Right hindlimb (tissue), 1 donor: ENCODE measurements around the gene ARL6IP6.
"Not testable (repeated sequence)": the region's sequence is repeated elsewhere in the genome, so short reads cannot be mapped to it uniquely, and the experiment has no call there.

ENCODE experiments used
- DNase-seq: peaks from one replicate; pipeline ENCODE4 v3.0.0-alpha.2; 2018

The ARL6IP6 gene

DNA sequence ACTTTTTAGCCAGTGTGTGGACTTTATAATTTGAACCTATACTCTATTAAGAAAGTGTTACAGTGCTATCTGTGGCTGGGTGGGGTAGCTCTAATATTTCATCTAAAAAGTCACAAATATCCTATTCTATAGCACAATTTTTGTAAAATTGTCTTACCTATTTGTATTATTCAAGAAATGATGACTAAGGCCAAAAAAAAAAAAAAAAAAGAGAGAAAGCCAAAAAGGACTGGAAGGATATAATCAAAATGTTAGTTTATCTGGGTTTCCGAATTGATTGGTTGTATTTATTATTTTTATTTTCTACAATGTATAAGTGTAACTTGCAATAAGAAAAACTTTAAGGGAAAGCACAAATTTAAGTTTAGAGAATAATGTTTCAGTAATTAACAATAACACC, 5.5 kb downstream of the ARL6IP6 start:
- DNase-seq: no peak

DNA sequence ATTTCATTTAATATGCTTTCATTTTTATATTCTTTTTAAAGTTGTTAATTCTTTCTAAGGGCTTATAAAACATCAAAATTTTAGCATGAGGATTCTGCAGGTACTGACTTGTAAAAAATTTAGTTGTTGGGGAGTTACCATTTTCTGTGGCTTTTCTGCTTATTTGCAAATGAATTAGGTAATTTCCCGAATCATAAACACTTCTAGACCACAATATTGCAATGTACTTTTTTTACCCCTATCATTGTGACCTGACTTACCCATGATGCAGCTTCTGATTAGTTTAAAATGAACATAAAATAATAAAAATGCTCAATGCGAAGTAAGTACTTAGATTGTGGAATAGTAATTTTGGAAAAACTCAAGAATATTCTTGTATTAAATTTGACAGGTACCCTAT, 11.4 kb downstream of the ARL6IP6 start:
- no peak for DNase-seq

DNA sequence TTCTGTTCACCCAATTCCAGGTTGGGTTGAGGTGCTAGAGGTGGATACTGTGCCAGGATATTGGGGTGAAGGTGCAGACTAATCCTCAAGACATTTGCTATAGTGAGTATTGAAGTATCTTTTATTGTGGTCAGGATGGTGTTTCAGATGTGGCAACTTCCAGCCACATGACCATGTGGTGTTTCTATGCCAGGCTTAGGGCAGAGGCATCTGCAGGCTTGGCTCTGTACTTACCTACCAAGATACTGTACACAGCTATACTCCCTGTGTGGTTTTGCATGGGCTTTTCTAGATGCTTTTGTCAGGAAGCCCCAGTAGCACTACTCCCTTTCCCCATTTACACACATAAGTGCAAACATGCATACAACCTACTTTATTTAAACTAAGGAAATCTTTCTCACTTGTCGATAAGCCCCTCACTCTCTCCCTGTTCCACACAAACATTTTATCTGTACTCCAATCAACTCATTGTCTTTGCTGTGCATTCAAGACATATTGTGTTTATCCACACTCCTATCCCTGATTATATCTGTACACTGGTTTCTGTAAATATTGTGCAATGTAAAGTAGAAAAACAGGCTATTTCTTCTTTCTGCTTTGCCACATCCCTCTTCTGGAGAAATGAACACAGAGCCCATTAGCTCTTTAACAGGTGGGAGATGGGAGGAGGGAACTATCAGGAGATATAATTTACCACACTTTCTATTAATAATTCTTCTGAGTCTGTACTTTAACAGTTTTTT, 12.3 kb downstream of the ARL6IP6 start:
- DNase-seq: no peak

DNA sequence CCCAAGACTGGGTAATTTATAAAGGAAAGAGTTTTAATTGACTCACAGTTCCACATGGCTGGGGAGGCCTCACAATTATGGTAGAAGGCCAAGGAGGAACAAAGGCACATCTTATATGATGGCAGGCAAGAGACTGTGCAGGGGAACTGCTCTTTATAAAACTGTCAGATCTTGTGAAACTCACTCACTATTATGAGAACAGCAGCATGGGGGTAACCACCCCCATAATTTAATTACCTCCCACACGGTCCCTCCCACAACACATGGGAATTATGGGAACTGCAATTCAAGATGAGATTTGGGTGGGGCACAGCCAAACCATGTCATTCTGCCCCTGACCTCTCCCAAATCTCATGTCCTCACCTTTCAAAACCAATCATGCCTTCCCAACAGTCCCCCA, 19.1 kb downstream of the ARL6IP6 start:
- DNase-seq: not testable (repeated sequence)

DNA sequence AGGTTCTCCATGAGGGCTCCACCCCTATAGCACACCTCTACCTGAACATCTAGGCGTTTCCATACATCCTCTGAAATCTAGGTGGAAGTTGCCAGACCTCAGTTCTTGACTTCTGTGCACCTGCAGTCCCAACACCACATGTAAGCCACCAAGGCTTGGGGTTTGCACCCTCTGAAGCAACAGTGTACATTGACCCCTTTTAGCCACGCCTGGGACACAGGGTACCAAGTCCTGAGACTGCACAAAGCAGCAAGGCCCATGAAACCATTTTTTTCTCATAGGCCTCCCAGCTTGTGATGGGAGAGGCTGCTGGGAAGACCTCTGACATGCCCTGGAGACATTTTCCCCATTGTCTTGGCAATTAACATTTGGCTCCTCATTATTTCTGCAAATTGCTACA, 20.0 kb downstream of the ARL6IP6 start:
- DNase-seq: no peak

DNA sequence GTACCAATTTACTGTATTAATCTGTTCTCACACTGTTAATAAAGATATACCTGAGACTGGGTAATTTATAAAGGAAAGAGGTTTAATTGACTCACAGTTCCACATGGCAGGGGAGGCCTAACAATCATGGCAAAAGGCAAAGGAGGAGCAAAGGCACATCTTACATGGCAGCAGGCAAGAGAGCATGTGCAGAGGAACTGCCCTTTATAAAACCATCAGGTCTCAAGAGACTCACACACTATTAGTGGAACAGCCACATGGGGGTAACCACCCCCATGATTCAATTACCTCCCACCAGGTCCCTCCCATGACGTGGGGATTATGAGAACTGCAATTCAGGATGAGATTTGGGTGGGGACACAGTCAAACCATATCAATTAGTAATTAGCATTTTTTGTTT, 21.3 kb downstream of the ARL6IP6 start:
- DNase-seq: not testable (repeated sequence)

DNA sequence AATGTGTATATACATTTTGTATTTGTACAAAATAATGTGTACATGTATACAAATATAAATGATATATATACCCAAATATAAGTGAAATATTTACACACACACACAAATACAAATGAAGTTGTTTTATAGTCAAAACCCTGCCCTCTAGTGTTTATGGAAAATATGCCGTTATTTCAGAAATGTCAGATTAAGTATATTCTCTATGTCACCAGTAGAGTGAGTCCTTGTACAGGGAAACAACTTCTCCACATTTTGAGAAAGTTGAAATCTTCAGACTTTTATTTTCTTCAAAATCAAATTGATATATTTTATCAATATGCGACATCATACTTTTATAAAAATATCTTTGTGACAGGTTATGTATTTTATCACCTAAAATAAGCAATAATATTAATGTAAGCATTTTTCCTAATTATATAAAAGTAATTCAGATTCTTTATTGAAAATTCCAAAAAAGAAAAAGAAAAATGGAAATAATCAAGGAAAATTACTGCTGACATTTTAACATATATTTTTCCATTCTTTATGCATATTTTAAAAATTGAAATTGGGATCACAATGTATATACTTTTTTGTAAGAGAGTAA, 22.4 kb downstream of the ARL6IP6 start:
- DNase-seq: no peak

DNA sequence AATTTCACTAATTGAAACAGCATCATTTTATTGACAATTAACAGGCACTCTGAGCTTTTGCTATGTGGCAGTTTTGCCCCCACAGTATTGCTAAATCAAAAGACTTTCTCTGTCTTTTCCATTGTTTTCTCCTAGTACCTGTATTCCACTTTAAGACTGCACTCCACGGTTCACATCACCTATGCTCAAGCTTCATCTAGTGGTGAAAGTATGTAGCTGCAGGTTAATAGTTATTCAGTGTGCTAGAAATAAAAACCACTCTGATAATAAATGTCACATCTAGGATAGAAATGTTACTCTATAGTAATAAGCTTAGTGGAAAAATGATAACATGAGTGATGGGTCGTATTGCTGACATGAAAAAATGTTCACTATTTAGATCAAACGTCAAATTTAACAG, 24.6 kb downstream of the ARL6IP6 start:
- DNase-seq: no peak

DNA sequence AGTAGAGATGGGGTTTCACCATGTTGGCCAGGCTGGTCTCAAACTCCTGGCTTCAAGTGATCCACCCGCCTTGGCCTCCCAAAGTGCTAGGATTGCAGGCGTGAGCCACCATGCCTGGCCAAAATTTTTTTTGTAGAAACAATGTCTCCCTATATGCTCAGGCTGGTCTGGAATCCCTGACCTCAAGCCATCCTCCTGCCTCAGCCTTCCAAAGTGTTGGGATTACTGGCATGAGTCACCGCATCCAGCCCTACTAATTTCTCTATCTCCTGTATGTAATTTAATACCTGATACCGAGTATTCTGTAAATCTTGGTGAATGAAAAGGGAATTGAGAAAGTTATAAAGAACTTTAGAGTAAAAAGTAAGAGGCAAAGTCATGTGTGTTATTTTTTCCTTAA, 29.3 kb downstream of the ARL6IP6 start:
- not testable (repeated sequence) for DNase-seq

DNA sequence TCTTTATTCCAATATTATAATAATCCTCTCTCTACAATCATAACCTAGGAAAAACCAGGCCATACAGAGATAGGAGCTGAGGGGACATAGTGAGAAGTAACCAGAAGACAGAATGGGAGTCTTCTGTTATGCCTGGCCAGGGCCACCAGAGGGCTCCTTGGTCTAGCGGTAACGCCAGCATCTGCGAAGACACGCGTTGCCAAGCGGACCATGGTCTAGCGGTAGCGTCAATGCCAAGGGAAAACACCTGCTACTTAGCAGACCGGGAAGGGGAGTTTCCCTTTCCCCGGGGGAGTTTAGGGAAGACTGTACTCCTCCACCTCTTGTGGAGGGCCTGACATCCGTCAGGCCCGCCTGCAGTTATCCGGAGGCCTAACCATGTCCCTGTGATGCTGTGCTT, 36.6 kb downstream of the ARL6IP6 start:
- DNase-seq: no peak

DNA sequence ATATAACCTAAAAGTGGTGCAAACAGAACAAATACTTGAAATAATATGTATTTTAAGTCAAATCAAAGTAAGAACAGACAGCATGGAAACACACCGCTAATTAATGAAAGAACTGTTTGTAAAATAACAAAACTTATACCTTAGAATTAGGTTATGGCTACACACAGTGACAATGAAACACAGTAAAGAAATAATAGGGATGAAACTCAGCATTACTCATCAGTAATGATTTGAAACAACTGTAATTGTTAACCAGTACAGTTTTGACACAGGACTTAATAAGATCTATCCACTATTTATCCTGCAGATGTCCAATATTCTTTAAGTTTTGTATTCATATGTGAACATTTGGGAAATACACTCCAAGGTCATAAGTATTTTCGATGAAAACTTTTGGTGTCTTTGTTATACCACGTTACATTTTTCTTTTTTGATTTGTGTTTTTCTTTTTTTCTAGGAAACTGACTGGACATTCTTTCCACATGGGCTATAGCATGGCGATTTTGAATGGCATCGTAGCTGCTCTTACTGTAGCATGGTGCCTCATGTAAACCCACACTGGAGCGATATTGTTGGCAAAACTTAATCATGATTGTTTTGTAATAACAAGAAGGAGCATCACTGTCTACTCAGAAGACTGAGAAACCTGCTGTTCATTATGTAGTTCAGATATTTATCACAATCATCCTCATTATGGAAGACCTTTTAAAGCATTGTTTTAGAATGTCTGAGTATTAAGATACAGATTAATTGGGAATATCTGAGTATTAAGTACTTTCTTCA, 41.1 kb downstream of the ARL6IP6 start:
- DNase-seq: no peak

DNA sequence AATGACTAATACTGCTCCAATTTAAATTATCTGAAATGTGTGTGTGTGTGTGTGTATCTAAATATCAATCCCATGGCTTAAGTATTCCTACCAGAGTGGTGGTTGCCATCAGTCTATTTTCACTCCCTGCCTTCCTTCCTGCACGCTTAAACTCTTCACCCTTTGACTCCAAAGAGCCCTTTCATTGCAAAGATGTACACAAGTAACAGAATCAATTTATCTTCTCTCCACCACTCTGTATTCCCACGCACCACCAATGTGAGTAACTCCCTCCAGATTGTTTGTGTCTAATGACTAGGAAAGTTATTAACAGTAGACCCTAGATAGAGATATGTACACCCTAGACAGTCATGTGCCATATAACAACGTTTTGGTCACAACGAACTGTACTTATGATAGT, 42.8 kb downstream of the ARL6IP6 start:
- DNase-seq: no peak

DNA sequence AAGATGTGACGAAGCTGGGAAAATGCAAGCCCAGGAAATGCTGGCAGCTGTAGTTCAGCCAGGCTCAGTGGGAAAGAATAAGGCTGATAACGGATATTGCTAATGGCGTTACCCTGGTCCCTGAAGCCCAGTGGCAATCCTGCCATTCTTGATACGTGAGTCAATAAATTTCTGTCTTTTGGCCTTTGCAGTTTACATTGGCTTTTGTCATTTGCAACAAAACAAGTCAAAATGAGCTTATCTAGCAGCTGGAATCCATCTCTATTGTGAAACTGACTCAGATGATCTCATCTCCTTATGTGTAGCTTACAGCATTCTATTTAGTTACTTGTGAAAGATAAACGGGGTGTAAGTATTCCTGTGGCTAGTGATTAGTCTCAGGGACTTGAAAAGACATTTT, 43.8 kb downstream of the ARL6IP6 start:
- no peak for DNase-seq

DNA sequence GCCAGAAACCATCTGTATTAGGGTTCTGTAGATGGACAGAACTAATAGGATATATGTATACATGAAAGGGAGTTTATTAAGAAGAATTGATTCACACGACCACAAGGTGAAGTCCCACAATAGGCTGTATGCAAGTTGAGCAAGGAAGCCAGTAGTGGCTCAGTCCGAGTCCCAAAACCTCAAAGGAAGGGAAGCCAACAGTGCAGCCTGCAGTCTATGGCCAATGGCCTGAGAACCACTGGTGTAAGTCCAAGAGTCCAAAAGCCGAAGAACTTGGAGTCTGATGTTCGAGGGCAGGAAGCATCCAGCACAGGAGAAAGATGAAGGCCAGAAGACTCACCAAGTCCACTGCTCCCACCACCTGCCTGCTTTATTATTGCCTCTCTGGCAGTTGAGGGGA, 44.8 kb downstream of the ARL6IP6 start:
- not testable (repeated sequence) for DNase-seq

DNA sequence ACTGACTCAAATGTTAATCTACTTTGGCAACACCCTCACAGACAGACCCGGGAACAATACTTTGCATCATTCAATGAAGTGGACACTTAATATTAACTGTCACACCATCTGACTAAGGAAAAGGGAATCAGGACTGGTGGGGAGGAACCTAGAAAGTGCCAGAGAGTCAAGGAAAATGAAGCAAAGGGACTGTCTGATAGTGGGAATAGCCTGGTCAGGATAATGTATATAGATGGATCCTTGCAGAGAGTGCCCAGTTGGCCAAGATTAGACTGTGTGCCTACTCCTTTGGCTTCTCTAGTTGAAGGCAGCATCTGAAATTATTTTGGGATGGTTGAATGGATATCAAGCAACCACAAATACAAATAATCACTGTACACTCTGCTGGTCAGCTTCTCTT, 45.2 kb downstream of the ARL6IP6 start:
- DNase-seq: no peak

DNA sequence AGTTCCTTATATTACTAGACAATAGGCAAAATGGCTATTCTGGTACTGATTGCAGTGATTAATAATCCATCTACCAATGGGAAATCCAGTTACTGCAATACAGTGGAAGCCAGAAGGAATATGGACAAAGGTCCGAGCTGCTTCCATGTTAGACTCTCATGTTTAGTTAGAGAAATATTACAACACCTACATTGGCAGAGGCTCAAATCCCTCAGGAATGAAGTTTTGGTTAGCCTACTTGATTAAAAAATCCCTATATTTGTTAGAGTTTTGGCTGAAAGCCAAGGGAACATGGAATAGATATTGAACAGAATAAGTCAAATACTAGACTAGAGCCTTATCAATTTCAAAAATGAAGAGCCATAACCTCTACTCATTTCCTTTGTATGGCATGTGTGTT, 48.5 kb downstream of the ARL6IP6 start:
- no peak for DNase-seq

DNA sequence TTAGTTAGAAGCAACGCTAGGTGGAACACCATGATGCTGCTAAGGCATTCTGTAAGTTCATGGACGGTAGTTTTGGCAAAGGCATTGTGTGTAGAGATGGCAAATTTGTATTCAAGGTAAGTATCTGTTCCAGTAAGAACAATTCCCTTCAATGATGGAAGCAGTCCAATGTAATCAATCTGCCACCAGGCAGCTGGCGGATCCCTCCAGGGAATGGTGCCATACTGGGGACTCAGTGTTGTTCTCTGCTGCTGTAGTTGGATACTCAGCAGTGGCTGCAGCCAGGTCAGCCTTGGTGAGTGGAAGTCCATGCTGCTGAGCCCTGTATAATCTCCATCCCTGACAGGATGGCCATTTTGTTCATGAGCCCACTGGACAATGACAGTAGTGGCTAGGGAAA, 62.8 kb downstream of the ARL6IP6 start:
- DNase-seq: no peak

DNA sequence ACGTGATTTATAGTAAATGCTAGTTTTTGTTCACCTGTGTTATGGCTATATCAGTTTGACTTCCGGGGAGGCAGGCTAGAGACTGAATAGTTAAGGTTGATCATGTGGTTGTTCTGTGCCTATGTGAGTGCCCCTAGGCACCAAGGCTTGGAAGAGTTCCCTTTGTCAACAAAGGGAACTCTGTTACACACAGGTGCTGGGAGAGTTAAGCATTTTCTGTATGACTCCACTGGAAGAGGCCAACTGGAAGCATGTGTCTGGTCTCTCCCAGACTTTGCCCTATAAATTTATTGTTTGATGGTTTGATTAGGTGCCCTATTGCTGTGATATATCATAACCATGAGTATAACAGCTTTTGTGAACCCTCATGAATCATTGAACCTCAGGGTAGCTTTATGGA, 63.8 kb downstream of the ARL6IP6 start:
- no peak for DNase-seq

DNA sequence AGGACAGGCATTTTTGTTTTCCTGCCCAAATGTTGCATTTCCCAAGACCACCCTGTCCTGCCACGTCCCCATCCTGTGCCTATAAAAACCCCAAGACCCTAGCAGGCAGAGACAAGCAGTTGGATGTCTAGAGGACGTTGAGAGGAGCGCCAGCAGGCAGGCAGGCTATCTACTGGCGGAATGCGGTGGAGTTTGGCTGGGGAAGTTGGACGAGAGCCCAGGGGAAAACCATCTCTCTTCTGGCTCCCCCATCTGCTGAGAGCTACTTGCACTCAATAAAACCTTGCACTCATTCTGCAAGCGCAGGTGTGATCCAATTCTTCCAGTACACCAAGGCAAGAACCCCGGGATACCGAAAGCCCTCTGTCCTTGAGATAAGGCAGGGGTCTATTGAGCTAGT, 72.5 kb downstream of the ARL6IP6 start:
- no peak for DNase-seq

DNA sequence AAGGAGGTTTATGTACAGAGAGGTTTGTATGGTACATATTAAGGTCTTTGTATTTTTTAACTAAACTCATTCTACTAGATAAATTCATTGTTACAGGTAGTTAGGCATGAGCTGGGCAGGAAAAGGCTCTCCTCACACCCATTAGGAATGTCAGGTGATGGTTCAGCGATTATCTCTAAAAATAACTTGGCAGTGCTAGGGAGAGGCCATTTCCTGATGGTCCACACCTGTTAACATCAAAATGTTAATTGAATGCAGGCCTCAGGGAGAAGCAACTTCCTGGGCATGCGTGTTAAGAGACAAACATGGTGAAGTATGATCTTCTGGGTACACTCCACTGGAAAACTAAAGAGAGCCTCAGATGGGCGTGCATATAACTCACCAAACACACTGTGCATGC, 73.6 kb downstream of the ARL6IP6 start:
- DNase-seq: no peak

DNA sequence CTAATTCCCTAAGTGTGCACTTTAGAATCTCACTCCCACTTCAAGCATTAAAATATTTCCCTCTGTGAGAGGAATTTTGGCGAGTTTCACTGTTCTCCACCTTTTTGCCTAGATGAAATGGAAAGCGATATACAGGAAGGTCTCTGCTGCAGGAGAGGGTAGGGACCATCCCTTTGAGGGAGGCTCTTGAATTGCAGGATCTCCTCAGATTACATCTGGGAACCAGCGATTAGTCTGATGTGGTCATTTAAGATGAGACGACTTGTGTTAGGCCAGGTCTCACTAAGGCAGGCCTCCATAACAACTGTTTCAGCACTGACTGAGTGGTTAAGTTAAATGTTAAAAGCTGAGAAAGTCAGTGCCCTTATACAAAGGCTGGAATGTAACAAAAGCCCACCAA, 74.6 kb downstream of the ARL6IP6 start:
- no peak for DNase-seq

DNA sequence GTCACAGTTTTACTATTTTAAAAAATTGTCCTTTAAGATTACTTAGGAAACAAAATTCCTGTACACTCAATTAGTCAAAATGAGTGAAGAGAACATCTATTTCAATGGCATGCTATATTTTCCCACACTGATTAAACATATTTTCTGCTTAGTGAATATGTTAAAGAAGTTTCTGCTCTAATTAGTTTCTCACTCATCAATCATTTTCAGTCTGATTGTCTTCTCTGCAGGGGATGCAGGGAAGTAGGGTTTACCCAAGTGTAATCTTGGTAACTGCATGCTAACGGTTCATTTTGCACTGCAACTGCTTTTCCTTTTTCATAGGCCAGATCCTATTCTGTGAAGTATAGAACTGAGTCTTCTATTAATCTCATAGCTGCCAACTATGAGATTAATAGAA, 78.5 kb downstream of the ARL6IP6 start:
- DNase-seq: no peak

DNA sequence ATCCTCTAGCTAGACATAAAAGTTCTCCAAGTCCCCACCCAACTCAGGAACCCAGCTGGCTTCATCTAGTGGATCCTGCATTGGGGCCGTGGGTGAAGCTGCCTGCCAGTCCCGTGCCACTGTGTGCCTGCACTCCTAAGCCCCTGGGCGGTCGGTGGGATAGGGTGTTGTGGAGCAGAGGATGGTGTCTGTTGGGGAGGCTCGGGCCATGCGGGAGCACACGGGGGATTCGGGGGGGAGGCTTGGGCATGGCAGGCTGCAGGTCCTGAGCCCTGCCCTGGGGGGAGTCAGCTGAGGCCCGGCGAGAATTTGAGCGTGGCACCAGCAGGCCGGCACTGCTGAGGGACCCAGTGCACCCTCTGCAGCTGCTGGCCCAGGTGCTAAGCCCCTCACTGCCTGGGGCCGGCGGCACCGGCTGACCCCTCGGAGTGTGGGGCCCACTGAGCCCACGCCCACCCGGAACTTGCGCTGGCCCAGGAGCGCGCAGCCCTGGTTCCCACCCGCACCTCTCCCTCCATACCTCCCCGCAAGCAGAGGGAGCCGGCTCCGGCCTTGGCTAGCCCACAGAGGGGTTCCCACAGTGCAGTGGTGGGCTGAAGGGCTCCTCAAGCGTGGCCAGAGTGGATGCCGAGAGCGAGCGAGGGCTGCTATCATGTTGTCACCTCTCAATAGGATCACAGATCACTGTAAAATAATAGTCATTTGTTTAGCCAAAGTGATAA, 86.4 kb downstream of the ARL6IP6 start:
- DNase-seq: no peak

DNA sequence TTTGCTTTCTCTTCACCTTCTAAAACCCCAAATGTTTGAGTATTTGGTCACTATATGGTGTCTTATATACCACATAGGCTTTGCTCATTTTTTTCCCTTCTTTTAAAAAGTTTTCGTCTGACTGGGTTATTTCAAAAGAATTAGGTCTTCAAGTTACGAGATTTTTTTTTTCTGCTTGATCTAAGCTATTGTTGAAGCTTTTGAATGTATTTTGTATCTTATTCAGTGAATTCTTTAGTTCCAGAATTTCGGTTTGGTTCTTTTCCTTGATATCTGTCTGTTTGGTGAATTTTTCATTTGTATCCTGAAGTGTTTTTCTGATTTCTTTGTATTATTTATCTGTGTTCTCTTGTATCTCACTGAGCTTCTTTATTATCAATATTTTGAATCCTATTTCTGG, 93.5 kb downstream of the ARL6IP6 start:
- no peak for DNase-seq
